Common myeloid progenitor, CD34-positive (primary cell): ENCODE results near the gene PIP4K2A.

ENCODE experiments used
- CTCF ChIA-PET: fragments of 350-600 bp; sonication (Branson Sonifier 250); formaldehyde crosslinking; loops from one replicate; lab custom pipeline; 2021; ENCODE audit warnings: antibody characterized with exemption; lab: Charles Lee
- POLR2A ChIA-PET: fragments of 350-600 bp; sonication (Branson Sonifier 250); formaldehyde crosslinking; loops from one replicate; lab custom pipeline; 2021; ENCODE audit warnings: antibody characterized with exemption; lab: Charles Lee
- DNase-seq, 3 donors: peaks; one replicate each; pipeline versions ENCODE4 v3.0.0 to v3.0.0-alpha.2; 2013
- H3K27ac ChIP-seq, 2 experiments: 1 replicate in 1 of 2; 2 replicates in 1 of 2; pipeline ENCODE4 v1.7.0; 2013; ENCODE audit warnings: inconsistent platforms in 2 of 2, low read length in 2 of 2, mild to moderate bottlenecking in 2 of 2, low read depth in 1 of 2, moderate library complexity in 1 of 2; ENCODE audit not compliant: severe bottlenecking in 2 of 2, insufficient read depth in 1 of 2, poor library complexity in 1 of 2
- H3K27me3 ChIP-seq, 5 experiments: replicated peaks in 2 of 5; 1 replicate in 3 of 5; 2 replicates in 2 of 5; pipeline versions ENCODE4 v1.6.1 to v1.7.0; 2013; ENCODE audit warnings: low read length in 4 of 5, mild to moderate bottlenecking in 2 of 5, moderate library complexity in 2 of 5, inconsistent platforms in 1 of 5; ENCODE audit not compliant: insufficient read depth in 5 of 5, control insufficient read depth in 4 of 5
- H3K36me3 ChIP-seq, 4 experiments: 1 replicate in 2 of 4; 2 replicates in 2 of 4; pipeline versions ENCODE4 v1.6.1 to v1.7.0; 2013; ENCODE audit warnings: low read length in 3 of 4, control low read depth in 1 of 4, mild to moderate bottlenecking in 1 of 4; ENCODE audit not compliant: control insufficient read depth in 4 of 4, insufficient read depth in 4 of 4
- H3K4me1 ChIP-seq, 4 experiments: 1 replicate in 3 of 4; 2 replicates in 1 of 4; pipeline versions ENCODE4 v1.6.1 to v1.7.1; 2013; ENCODE audit warnings: low read length in 3 of 4, mild to moderate bottlenecking in 3 of 4, control low read depth in 1 of 4, inconsistent platforms in 1 of 4, moderate library complexity in 1 of 4; ENCODE audit not compliant: control insufficient read depth in 4 of 4, insufficient read depth in 4 of 4; ENCODE audit errors: control extremely low read depth in 1 of 4
- H3K4me3 ChIP-seq, 7 experiments: 1 replicate in 4 of 7; 2 replicates in 3 of 7; pipeline versions ENCODE4 v1.5.1 to v1.7.0; 2013; ENCODE audit warnings: mild to moderate bottlenecking in 7 of 7, low read length in 6 of 7, moderate library complexity in 6 of 7, inconsistent platforms in 2 of 7, low read depth in 2 of 7, control low read depth in 1 of 7; ENCODE audit not compliant: insufficient read depth in 4 of 7, control insufficient read depth in 1 of 7; ENCODE audit errors: extremely low read depth in 1 of 7
- H3K9me3 ChIP-seq, 5 experiments: 1 replicate in 4 of 5; 2 replicates in 1 of 5; pipeline versions ENCODE4 v1.6.1 to v1.7.1; 2013; ENCODE audit warnings: low read length in 4 of 5, mild to moderate bottlenecking in 2 of 5, inconsistent platforms in 1 of 5, low read depth in 1 of 5, moderate library complexity in 1 of 5; ENCODE audit not compliant: control insufficient read depth in 4 of 5, insufficient read depth in 2 of 5; ENCODE audit errors: control extremely low read depth in 1 of 5
- WGBS: methylation state at CpG from one replicate; pipeline ENCODE4 v1.1.5; 2013; ENCODE audit not compliant: insufficient coverage; 5-methylcytosine and 5-hydroxymethylcytosine counted together

The PIP4K2A gene

GRCh38 chr10:22552888-22553378, 161.4 kb downstream of the PIP4K2A start:
- 96% methylated on average over 5 of the region's 5 CpGs for WGBS
- ChIA-PET POLR2A (interaction anchor here (0.5 kb wide), 1 partner anchor 270 kb away, joined by 3 read pairs; no protein-coding TSS in a partner anchor), CTCF (interaction anchor here (1.0 kb wide), 1 partner anchor 436 kb away, joined by 3 read pairs; no protein-coding TSS in a partner anchor)
- H3K36me3 ChIP-seq, result peaks cover 16 to 44% (median 25%) of the 10 kb centered on the region in 4 experiments
- DNase-seq, result no peak
- no peak overlapping the region for H3K4me3 ChIP-seq
- H3K27ac ChIP-seq, result no peak overlapping the region
- no peaks in the 10 kb centered on the region for H3K9me3 ChIP-seq
- H3K27me3 ChIP-seq, result no peaks in the 10 kb centered on the region
- peaks cover 0 to 2% (median 0%) of the 10 kb centered on the region in 4 experiments for H3K4me1 ChIP-seq

GRCh38 chr10:22551681-22552365, 162.6 kb downstream of the PIP4K2A start:
- WGBS, result 98% methylated on average over 6 of the region's 7 CpGs
- Histone ChIP-seq H3K36me3 (peaks cover 20 to 53% (median 35%) of the 10 kb centered on the region in 4 experiments), H3K27ac (no peak overlapping the region), H3K4me1 (peaks cover 0 to 2% (median 0%) of the 10 kb centered on the region in 4 experiments), H3K27me3 (no peaks in the 10 kb centered on the region), H3K4me3 (no peak overlapping the region), H3K9me3 (no peaks in the 10 kb centered on the region)
- no peak for DNase-seq
- POLR2A ChIA-PET, result no interaction called here
- CTCF ChIA-PET, result interaction anchor here (0.8 to 2.9 kb wide), 10 partner anchors 9 to 559 kb away, joined by 3 to 29 read pairs (median 4); no protein-coding TSS in a partner anchor

- H3K27ac ChIP-seq, result no peak overlapping the region
- peaks cover 15 to 56% (median 42%) of the 10 kb centered on the region in 4 experiments for H3K36me3 ChIP-seq
- H3K4me3 ChIP-seq, result no peak overlapping the region
- no peaks in the 10 kb centered on the region for H3K27me3 ChIP-seq
- H3K4me1 ChIP-seq, result peaks cover 0 to 2% (median 0%) of the 10 kb centered on the region in 4 experiments
- ChIA-PET CTCF (interaction anchor here (0.7 to 2.9 kb wide), 10 partner anchors 8 to 558 kb away, joined by 3 to 29 read pairs (median 4); no protein-coding TSS in a partner anchor), POLR2A (interaction anchor here (0.6 kb wide), 1 partner anchor 24 kb away, joined by 3 read pairs; no protein-coding TSS in a partner anchor)
- WGBS, result 10% methylated on average over 3 of the region's 6 CpGs
- DNase-seq, result peak; percentile 76 to 84 (median 79)
- H3K9me3 ChIP-seq, result no peaks in the 10 kb centered on the region
Observed at GRCh38 chr10:22550732-22551131, 163.6 kb downstream of the PIP4K2A start.

GRCh38 chr10:22548344-22548743, 166.0 kb downstream of the PIP4K2A start:
- Histone ChIP-seq H3K27me3 (no peaks in the 10 kb centered on the region), H3K4me1 (peaks cover 0 to 12% (median 4%) of the 10 kb centered on the region in 4 experiments), H3K36me3 (peaks cover 15 to 58% (median 45%) of the 10 kb centered on the region in 4 experiments), H3K9me3 (no peaks in the 10 kb centered on the region), H3K27ac (no peak overlapping the region), H3K4me3 (no peak overlapping the region)
- DNase-seq, result no peak
- ChIA-PET CTCF (interaction anchor here (0.6 to 0.9 kb wide), 5 partner anchors 9 to 441 kb away, joined by 3 read pairs; no protein-coding TSS in a partner anchor), POLR2A (interaction anchor here (0.6 kb wide), 1 partner anchor 156 kb away, joined by 3 read pairs; no protein-coding TSS in a partner anchor)
- WGBS, result 100% methylated on average over 1 of the region's 1 CpG

- Histone ChIP-seq H3K4me1 (peaks cover 0 to 12% (median 3%) of the 10 kb centered on the region in 4 experiments), H3K27me3 (no peaks in the 10 kb centered on the region), H3K36me3 (peaks cover 15 to 74% (median 59%) of the 10 kb centered on the region in 4 experiments), H3K4me3 (no peak overlapping the region), H3K27ac (no peak overlapping the region), H3K9me3 (no peaks in the 10 kb centered on the region)
- no peak for DNase-seq
- CTCF ChIA-PET, result no interaction called here
- POLR2A ChIA-PET, result no interaction called here
- WGBS, result no CpG with 5 or more reads among the region's 1 CpG
Observed at GRCh38 chr10:22545643-22546042, 168.7 kb downstream of the PIP4K2A start.

- H3K4me3 ChIP-seq, result no peak overlapping the region
- WGBS, result 89% methylated on average over 9 of the region's 12 CpGs
- POLR2A ChIA-PET, result no interaction called here
- H3K9me3 ChIP-seq, result no peaks in the 10 kb centered on the region
- CTCF ChIA-PET, result no interaction called here
- no peak for DNase-seq
- H3K27ac ChIP-seq, result peak overlapping the region in 1 of 2 experiments; percentile 6
- H3K4me1 ChIP-seq, result peaks cover 0 to 12% (median 3%) of the 10 kb centered on the region in 4 experiments
- H3K36me3 ChIP-seq, result peaks cover 14 to 79% (median 60%) of the 10 kb centered on the region in 4 experiments
- no peaks in the 10 kb centered on the region for H3K27me3 ChIP-seq
Observed at GRCh38 chr10:22544325-22545068, 169.9 kb downstream of the PIP4K2A start.
